Hair follicle dermal papilla cell (primary cell): ENCODE data around the gene HEPHL1. TPM values are rescaled to one million over a fixed set of nuclear protein-coding genes. Genes with fewer than 3 reads are reported as not detected.

Experiments used
- small RNA-seq: library from RNA; depleted of rRNA; stranded (forward); fragments of <200 nt; gene quantifications from one replicate; pipeline ENCODE3, GENCODE V24; 2012
- total RNA-seq: library from RNA; depleted of rRNA; stranded (reverse); fragments of >200 nt; gene quantifications from 2 replicates; pipeline ENCODE4 v1.2.3, GENCODE V29; 2012

Gene HEPHL1, protein sequence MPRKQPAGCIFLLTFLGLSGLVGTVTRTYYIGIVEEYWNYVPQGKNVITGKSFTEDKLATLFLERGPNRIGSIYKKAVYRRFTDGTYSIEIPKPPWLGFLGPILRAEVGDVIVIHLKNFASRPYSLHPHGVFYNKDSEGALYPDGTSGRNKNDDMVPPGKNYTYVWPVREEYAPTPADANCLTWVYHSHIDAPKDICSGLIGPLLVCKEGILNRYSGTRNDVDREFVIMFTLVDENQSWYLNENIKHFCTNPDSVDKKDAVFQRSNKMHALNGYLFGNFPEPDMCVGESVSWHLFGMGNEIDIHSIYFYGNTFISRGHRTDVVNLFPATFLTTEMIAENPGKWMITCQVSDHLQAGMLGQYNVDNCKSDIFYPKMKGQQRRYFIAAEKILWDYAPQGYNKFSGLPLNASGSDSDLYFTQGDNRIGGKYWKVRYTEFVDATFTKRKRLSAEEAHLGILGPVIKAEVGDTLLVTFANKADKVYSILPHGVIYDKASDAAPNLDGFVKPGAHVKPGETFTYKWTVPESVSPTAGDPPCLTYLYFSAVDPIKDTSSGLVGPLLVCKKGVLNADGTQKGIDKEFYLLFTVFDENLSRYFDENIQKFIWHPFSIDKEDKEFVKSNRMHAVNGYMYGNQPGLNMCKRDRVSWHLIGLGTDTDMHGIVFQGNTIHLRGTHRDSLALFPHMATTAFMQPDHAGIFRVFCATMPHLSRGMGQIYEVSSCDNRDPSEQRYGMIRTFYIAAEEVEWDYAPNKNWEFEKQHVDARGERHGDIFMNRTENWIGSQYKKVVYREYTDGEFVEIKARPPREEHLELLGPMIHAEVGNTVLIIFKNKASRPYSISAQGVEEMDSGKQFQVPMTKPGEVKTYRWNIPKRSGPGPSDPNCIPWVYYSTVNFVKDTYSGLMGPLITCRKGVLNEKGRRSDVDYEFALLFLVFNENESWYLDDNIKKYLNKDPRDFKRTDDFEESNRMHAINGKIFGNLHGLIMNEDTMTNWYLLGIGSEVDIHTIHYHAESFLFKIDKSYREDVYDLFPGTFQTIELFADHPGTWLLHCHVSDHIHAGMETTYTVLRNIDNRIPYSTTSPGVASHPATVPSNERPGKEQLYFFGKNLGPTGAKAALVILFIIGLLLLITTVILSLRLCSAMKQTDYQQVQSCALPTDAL
- total RNA-seq = not detected in 2 replicates

GRCh38 chr11:94020777-94021481, at the start of gene HEPHL1:
Gene HEPHL1, plus strand, starts transcription at chr11:94021354. Its CDS starts 15 bp downstream, at chr11:94021369.

GRCh38 chr11:94128746-94129511, 107.8 kb downstream of the HEPHL1 start, which contains the start of gene PANX1:
Gene PANX1, plus strand, starts transcription at chr11:94128841. Its CDS starts 472 bp downstream, at chr11:94129313.

Small RNA genes lying within 50 kb of the gene (small RNA-seq; reads per million reads assigned to genes)
- gene AP002795.1 = not detected

Other genes with a start within 250 kb of the HEPHL1 start
- 28.3 and 29.4 TPM in 2 replicates for gene MED17, start 237.1 kb upstream of the HEPHL1 start, total RNA-seq
- under 0.01 TPM in 1 of 2 replicates, not detected in the other for gene VSTM5, start 170.7 kb upstream of the HEPHL1 start, total RNA-seq
- 80.1 and 92.7 TPM in 2 replicates for gene PANX1, start 107.5 kb downstream of the HEPHL1 start, total RNA-seq